ENCODE results near the gene TAF13.

DNA sequence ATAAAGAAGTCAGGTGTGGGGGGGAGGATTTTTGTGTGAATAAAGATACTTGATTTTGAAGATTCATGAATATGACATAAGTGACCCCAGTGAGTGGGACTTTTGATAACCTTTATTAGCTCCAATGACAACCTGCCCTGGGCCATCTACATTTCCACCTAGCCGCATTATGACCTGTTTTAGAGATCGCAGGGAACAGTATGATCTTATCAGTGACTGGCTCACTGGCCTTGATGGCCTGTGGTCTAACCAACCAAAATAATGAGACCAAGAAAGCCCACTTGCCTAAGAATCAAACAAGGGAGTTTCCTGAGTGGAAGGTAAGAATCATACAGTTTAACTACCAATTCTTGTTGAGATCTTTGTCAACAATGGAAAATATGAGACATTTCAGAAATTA lies 39.9 kb upstream of the TAF13 start:
- TF ChIP-seq CTCF (IDR thresholded peaks at IDR 0.05; ENCODE audit: low read length) (no peak), EZH2 (IDR thresholded peaks at IDR 0.05; ENCODE audit: borderline replicate concordance, low read length) (no peak)

All from OCI-LY1 (cell line).